Loucy (cell line): ENCODE results near the gene CCNG2.

Experiments
- H2AFZ ChIP-seq: fragments of 200-600 bp; sonication (generic); 2 replicates; pipeline ENCODE4 v1.6.0; 2016; ENCODE audit warnings: antibody characterized with exemption, mild to moderate bottlenecking, low read length, moderate library complexity
- H3F3A ChIP-seq: fragments of 200-600 bp; 2 replicates; pipeline ENCODE4 v1.6.0; 2016; ENCODE audit warnings: antibody characterized with exemption, low read depth, mild to moderate bottlenecking
- H3K27me3 ChIP-seq: fragments of 200-600 bp; sonication (generic); 2 replicates; pipeline ENCODE4 v1.6.1; 2014; ENCODE audit warnings: low read length, mild to moderate bottlenecking; ENCODE audit not compliant: insufficient read depth, poor library complexity, severe bottlenecking
- H3K36me3 ChIP-seq: fragments of 200-600 bp; sonication (generic); 2 replicates; pipeline ENCODE4 v1.6.1; 2016; ENCODE audit warnings: low read length; ENCODE audit not compliant: insufficient read depth
- H3K4me1 ChIP-seq: fragments of 200-600 bp; sonication (generic); 2 replicates; pipeline ENCODE4 v1.5.1; 2014; ENCODE audit warnings: low read length, mild to moderate bottlenecking; ENCODE audit not compliant: insufficient read depth, poor library complexity, severe bottlenecking
- H3K4me2 ChIP-seq: fragments of 200-600 bp; sonication (generic); 2 replicates; pipeline ENCODE4 v1.6.0; 2014; ENCODE audit warnings: antibody characterized with exemption, low read length, low read depth, mild to moderate bottlenecking; ENCODE audit not compliant: poor library complexity, severe bottlenecking
- H3K4me3 ChIP-seq: fragments of 200-600 bp; sonication (generic); 2 replicates; pipeline ENCODE4 v1.5.1; 2014; ENCODE audit warnings: low read length, mild to moderate bottlenecking, mixed read lengths; ENCODE audit not compliant: poor library complexity, severe bottlenecking
- H3K79me2 ChIP-seq: fragments of 200-600 bp; sonication (generic); 2 replicates; pipeline ENCODE4 v1.6.1; 2014; ENCODE audit warnings: low read length; ENCODE audit not compliant: insufficient read depth
- H3K9ac ChIP-seq: fragments of 200-600 bp; sonication (generic); 2 replicates; pipeline ENCODE4 v1.6.0; 2014; ENCODE audit warnings: mild to moderate bottlenecking, low read depth, low read length, moderate library complexity; ENCODE audit not compliant: poor library complexity, severe bottlenecking
- H3K9me2 ChIP-seq: fragments of 200-600 bp; sonication (generic); replicated peaks from 2 replicates; pipeline ENCODE4 v1.6.1; 2016; ENCODE audit warnings: low read depth, low read length, mixed read lengths
- H3K9me3 ChIP-seq: fragments of 200-600 bp; sonication (generic); 2 replicates; pipeline ENCODE4 v1.6.1; 2014; ENCODE audit warnings: mild to moderate bottlenecking, antibody characterized with exemption, low read length, low read depth; ENCODE audit not compliant: insufficient read depth
- H4K20me1 ChIP-seq: fragments of 200-600 bp; sonication (generic); 2 replicates; pipeline ENCODE4 v1.6.0; 2014; ENCODE audit warnings: antibody characterized with exemption, low read length, mild to moderate bottlenecking; ENCODE audit not compliant: insufficient read depth, poor library complexity, severe bottlenecking
- CTCF ChIP-seq: fragments of 200-600 bp; sonication (generic); conservative IDR thresholded peaks from 2 replicates; pipeline ENCODE4 v1.5.1; 2014; ENCODE audit warnings: mild to moderate bottlenecking, antibody characterized with exemption, low read length
- EZH2phosphoT487 ChIP-seq: fragments of 200-600 bp; IDR thresholded peaks from 2 replicates; pipeline ENCODE4 v1.6.1; 2018; ENCODE audit warnings: antibody characterized with exemption, mild to moderate bottlenecking, moderate library complexity, borderline replicate concordance

The CCNG2 gene

GRCh38 chr4:77189412-77189811, 32.4 kb downstream of the CCNG2 start:
- Histone ChIP-seq H3K27me3 (no peaks in the 10 kb centered on the region), H3K4me2 (no peak overlapping the region)
- TF ChIP-seq CTCF: no peak

GRCh38 chr4:77190053-77190452, 33.0 kb downstream of the CCNG2 start:
- Histone ChIP-seq H3K4me3 (no peak overlapping the region), H3K9me2 (no peaks in the 10 kb centered on the region), H2AFZ (no peak overlapping the region), H3K36me3 (no peaks in the 10 kb centered on the region), H3K9me3 (no peaks in the 10 kb centered on the region), H3F3A (no peaks in the 10 kb centered on the region), H3K4me1 (peaks cover 18% of the 10 kb centered on the region), H3K27me3 (no peaks in the 10 kb centered on the region), H3K4me2 (no peak overlapping the region), H3K79me2 (no peaks in the 10 kb centered on the region), H4K20me1 (no peaks in the 10 kb centered on the region), H3K9ac (no peak overlapping the region)
- no peak for TF ChIP-seq EZH2phosphoT487
- TF ChIP-seq CTCF: 0 out of 2 replicates have a peak, but pooled peaks have one; percentile 18

More at GRCh38 chr4:77189412-77189811, 32.4 kb downstream of the CCNG2 start:
- Histone ChIP-seq H3K79me2 (no peaks in the 10 kb centered on the region), H3F3A (no peaks in the 10 kb centered on the region), H3K9me3 (no peaks in the 10 kb centered on the region), H2AFZ (no peak overlapping the region), H3K4me1 (peaks cover 16% of the 10 kb centered on the region), H3K9ac (no peak overlapping the region), H4K20me1 (no peaks in the 10 kb centered on the region), H3K9me2 (no peaks in the 10 kb centered on the region), H3K36me3 (no peaks in the 10 kb centered on the region), H3K4me3 (no peak overlapping the region)

- Histone ChIP-seq H3K4me2 (no peak overlapping the region), H3K9me2 (no peaks in the 10 kb centered on the region), H3K36me3 (no peaks in the 10 kb centered on the region), H2AFZ (no peak overlapping the region), H3K4me3 (no peak overlapping the region), H3K27me3 (no peaks in the 10 kb centered on the region), H4K20me1 (no peaks in the 10 kb centered on the region), H3F3A (no peaks in the 10 kb centered on the region), H3K4me1 (peaks cover 12% of the 10 kb centered on the region), H3K9ac (no peak overlapping the region), H3K79me2 (no peaks in the 10 kb centered on the region), H3K9me3 (no peaks in the 10 kb centered on the region)
- no peak for TF ChIP-seq CTCF
- TF ChIP-seq EZH2phosphoT487: no peak
Measured at GRCh38 chr4:77193046-77193445, 36.0 kb downstream of the CCNG2 start.
